Colonic mucosa (tissue), 4 donors: Measurements from ENCODE around the gene UBAP2. TPM values are rescaled to one million over a fixed set of nuclear protein-coding genes. Genes with fewer than 3 reads are reported as not detected.
"Not testable (repeated sequence)": the region's sequence is repeated elsewhere in the genome, so short reads cannot be mapped to it uniquely, and the experiment has no call there.

Source experiments
- DNase-seq: peaks from one replicate; pipeline ENCODE4 v3.0.0-alpha.2; 2020
- H3K27ac ChIP-seq: fragments of 200-600 bp; one replicate; pipeline ENCODE4 v1.8.0; 2021
- H3K27me3 ChIP-seq: fragments of 200-600 bp; one replicate; pipeline ENCODE4 v1.8.0; 2021
- H3K36me3 ChIP-seq: fragments of 200-600 bp; one replicate; pipeline ENCODE4 v1.8.0; 2021
- H3K4me1 ChIP-seq: fragments of 200-600 bp; one replicate; pipeline ENCODE4 v1.8.0; 2021; ENCODE audit warnings: mild to moderate bottlenecking
- H3K4me3 ChIP-seq: fragments of 200-600 bp; one replicate; pipeline ENCODE4 v1.8.0; 2021
- H3K9ac ChIP-seq, 2 donors: one replicate each; pipeline ENCODE4 v1.7.0; 2013; ENCODE audit warnings: control low read depth in 2 of 2, low read depth in 2 of 2, low read length in 2 of 2
- H3K9me3 ChIP-seq: fragments of 200-600 bp; one replicate; pipeline ENCODE4 v1.8.0; 2021
- intact Hi-C: fragments of 100-400 bp; cut with DNase I; formaldehyde crosslinking; loops from one replicate; pipeline ENCODE4 v1.14.1; 2022
- total RNA-seq, 2 donors: library from RNA; stranded (reverse); fragmentation: NEBNext Ultra II Directional in 1 of 2; extraction: Animal tissue kit (Norgen Biotek cat#: 25700) in 1 of 2; gene quantifications; one replicate each; pipeline ENCODE4 v1.2.1, GENCODE V29; 2021
- TF ChIP-seq, protein P1 (sequence below): fragments of 200-600 bp; IDR thresholded peaks from one replicate; pipeline ENCODE4 v1.8.0; 2022; ENCODE audit warnings: antibody characterized with exemption, mild to moderate bottlenecking
- donor health status: healthy.
- donor health status: DM: no; HTN: no; CAD: no.
- donor health status: DM: no; HTN: no; CAD: no.

The UBAP2 gene
- total RNA-seq, 2 donors from 2014 or later, result 26.9 to 42.0 TPM

DNA sequence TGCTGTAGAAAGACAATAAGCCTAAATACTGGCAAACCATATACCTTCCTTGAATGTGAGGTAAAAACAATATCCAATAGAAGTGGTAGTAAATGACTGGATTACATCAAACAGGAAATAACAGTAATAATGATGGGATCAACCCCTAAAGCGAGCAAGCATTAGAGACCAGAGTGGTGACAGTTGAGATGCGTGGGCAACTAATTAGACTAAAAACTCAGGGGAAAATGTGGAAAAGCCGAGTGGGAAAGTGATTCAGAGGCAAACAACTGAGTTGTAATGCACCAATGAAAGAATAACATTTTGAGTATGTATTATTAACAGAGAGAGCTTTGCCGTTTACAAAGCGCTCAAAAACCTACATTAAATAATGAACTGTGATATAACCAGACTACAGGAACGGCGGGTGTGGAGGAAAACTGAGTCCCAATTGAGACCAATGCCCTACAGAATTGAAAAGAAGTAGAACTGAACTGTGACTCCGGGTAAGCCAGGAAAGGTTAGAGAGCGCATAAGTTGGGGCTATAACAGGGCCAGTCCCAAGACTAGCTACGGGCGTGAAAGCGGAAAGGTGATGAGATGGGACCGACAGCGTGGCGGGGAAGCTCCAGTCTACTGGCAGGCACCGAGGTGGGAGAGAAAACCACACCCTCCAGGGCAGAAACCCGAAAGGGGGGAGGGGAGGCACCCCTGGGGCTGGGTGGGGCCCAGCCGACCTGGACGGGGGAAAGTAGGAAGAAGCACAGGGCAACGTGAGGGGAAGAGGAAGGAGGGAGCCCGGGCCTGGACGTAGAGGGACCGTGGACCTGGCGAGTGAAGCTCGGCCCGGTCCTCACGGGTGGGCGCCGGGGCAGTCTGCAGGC, 592 bp downstream of the UBAP2 start:
- Histone ChIP-seq H3K4me1 (peaks cover 3% of the 10 kb centered on the region), H3K4me3 (peak overlapping the region; percentile 69), H3K9me3 (no peaks in the 10 kb centered on the region), H3K9ac (peak overlapping the region; percentile 93), H3K36me3 (no peaks in the 10 kb centered on the region), H3K27me3 (no peaks in the 10 kb centered on the region), H3K27ac (peak overlapping the region; percentile 81)
- intact Hi-C loops, result no loop called here
- DNase-seq, result peak; percentile 80
- TF ChIP-seq, protein P1, sequence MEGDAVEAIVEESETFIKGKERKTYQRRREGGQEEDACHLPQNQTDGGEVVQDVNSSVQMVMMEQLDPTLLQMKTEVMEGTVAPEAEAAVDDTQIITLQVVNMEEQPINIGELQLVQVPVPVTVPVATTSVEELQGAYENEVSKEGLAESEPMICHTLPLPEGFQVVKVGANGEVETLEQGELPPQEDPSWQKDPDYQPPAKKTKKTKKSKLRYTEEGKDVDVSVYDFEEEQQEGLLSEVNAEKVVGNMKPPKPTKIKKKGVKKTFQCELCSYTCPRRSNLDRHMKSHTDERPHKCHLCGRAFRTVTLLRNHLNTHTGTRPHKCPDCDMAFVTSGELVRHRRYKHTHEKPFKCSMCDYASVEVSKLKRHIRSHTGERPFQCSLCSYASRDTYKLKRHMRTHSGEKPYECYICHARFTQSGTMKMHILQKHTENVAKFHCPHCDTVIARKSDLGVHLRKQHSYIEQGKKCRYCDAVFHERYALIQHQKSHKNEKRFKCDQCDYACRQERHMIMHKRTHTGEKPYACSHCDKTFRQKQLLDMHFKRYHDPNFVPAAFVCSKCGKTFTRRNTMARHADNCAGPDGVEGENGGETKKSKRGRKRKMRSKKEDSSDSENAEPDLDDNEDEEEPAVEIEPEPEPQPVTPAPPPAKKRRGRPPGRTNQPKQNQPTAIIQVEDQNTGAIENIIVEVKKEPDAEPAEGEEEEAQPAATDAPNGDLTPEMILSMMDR, result no peak

DNA sequence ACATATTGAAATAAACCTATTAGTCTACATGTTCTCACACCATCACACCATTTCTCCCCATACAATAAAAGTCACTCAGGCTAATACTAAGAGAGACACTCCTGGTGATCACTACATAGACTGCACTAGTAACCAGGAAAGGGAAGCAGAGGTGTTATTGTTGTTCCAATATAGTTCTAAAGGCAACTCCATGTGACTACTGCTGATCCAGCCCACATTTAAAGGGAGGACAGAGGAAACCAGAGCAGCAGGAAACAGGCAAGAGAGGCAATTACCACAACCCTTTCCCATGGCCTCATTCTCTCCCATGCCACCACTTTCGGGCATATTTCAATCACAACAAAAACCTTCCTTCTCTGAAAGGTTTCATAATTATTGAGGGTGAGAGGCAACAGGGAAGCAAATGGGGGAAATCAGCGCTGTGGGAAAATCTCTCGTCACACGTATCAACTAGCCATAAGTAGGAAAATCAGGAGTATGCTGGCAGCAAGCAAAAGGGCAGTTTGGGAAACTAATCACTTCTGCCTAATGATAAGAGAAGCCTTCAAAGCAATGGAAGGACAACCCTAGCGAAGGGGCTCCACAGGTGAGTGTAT, 1.8 kb downstream of the UBAP2 start:
- peak overlapping the region in 1 of 2 donors; percentile 93 for H3K9ac ChIP-seq
- DNase-seq, result peak; percentile 36
- intact Hi-C loops, result no loop called here
- H3K36me3 ChIP-seq, result no peaks in the 10 kb centered on the region
- peak overlapping the region; percentile 69 for H3K4me3 ChIP-seq
- H3K9me3 ChIP-seq, result no peaks in the 10 kb centered on the region
- no peaks in the 10 kb centered on the region for H3K27me3 ChIP-seq
- peaks cover 3% of the 10 kb centered on the region for H3K4me1 ChIP-seq
- TF ChIP-seq, protein P1, result no peak
- peak overlapping the region; percentile 44 for H3K27ac ChIP-seq

DNA sequence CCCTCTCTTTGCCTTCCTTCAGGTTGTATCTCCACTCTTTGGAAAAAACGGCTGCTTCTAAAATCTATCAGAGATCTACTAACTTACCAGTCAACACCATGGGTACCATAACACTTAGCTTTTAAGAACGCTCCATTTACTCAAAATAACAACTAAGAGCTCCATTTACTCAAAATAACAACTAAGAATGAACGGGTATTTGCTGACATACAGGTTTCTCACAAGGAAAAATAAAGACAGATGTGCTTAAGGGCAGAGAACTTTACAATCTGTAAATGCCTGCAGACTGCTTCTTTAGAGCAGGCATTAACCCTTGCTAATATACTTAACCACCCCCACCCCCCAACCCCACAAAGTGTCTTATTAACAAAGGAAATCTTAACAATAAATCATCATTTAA, 2.8 kb downstream of the UBAP2 start:
- Histone ChIP-seq H3K4me3 (no peak overlapping the region), H3K9me3 (no peaks in the 10 kb centered on the region), H3K9ac (no peak overlapping the region), H3K36me3 (no peaks in the 10 kb centered on the region), H3K27me3 (no peaks in the 10 kb centered on the region), H3K27ac (no peak overlapping the region), H3K4me1 (peaks cover 3% of the 10 kb centered on the region)
- intact Hi-C loops, result no loop called here
- TF ChIP-seq, protein P1, result no peak
- DNase-seq, result no peak

DNA sequence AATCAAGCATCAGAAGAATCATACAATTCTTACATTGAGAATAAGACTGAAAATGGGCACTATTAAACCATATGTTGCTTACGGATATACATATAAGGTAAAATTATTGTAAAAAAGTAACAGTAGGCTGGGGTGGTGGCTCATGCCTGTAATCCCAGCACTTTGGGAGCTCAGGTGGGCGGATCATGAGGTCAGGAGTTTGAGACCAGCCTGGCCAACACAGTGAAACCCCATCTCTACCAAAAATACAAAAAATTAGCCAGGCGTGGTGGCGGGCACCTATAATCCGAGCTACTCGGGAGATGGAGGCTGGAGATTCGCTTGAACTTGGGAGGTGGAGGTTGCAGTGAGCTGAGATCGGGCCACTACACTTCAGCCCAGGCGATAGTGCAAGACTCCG, 6.6 kb downstream of the UBAP2 start:
- H3K9ac ChIP-seq, H3K27ac ChIP-seq, DNase-seq, intact Hi-C loops, H3K9me3 ChIP-seq, H3K4me1 ChIP-seq, H3K27me3 ChIP-seq, H3K36me3 ChIP-seq, H3K4me3 ChIP-seq: not testable (repeated sequence)

DNA sequence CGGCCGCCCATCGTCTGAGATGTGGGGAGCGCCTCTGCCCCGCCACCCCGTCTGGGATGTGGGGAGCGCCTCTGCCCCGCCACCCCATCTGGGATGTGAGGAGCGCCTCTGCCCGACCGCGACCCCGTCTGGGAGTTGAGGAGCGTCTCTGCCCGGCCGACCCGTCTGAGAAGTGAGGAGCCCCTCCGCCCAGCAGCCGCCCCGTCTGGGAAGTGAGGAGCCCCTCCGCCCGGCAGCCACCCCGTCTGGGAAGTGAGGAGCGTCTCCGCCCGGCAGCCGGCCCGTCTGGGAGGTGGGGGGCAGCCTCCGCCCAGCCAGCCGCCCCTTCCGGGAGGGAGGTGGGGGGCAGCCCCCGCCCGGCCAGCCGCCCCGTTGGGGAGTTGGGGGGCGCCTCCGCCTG, 9.8 kb downstream of the UBAP2 start:
- DNase-seq, H3K36me3 ChIP-seq, H3K27me3 ChIP-seq, H3K4me3 ChIP-seq, H3K9ac ChIP-seq, H3K27ac ChIP-seq, H3K4me1 ChIP-seq, intact Hi-C loops, H3K9me3 ChIP-seq: not testable (repeated sequence)

DNA sequence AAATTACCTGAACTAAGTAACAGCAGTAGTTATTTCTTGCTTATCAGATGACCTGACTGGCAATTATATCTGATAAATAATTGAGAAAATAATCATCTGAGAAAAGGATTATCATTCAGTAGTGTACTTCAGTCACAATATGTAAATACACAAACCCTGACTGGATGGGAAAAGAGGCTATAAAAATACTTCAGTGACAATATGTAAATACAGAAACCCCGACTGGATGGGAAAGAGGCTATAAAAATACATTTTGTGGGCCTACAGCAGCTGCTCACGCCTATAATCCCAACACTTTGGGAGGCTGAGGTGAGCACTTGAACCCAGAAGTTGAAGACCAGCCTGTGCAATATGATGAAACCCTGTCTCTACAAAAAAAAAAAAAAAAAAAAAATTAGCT, 11.1 kb downstream of the UBAP2 start:
- no peaks in the 10 kb centered on the region for H3K36me3 ChIP-seq
- no peaks in the 10 kb centered on the region for H3K4me1 ChIP-seq
- H3K9ac ChIP-seq, result no peak overlapping the region
- no peak overlapping the region for H3K27ac ChIP-seq
- no peaks in the 10 kb centered on the region for H3K27me3 ChIP-seq
- TF ChIP-seq, protein P1, result no peak
- intact Hi-C loops, result no loop called here
- DNase-seq, result no peak
- H3K9me3 ChIP-seq, result no peaks in the 10 kb centered on the region
- no peak overlapping the region for H3K4me3 ChIP-seq
